GM19455 (cell line): Measurements from ENCODE around the gene ZNF763.
A peak's percentile ranks its signal among the peaks of the same experiment; 100 is the strongest.
"Not testable (repeated sequence)": the region's sequence is repeated elsewhere in the genome, so short reads cannot be mapped to it uniquely, and the experiment has no call there.

Experiments used
- ATAC-seq: cut with Tn5 transposase; IDR thresholded peaks from one replicate; pipeline ENCODE4 v1.9.1; 2021; ENCODE audit not compliant: unreplicated experiment

The ZNF763 gene

GRCh38 chr19:11971041-11971440, 6.2 kb downstream of the ZNF763 start:
- no peak for ATAC-seq

- no peak for ATAC-seq
These were observed 8.4 kb downstream of the ZNF763 start for GRCh38 chr19:11973019-11973810.

GRCh38 chr19:11978492-11979100, 13.8 kb downstream of the ZNF763 start:
- ATAC-seq: no peak

- no peak for ATAC-seq
These were observed 14.7 kb downstream of the ZNF763 start for GRCh38 chr19:11979527-11979926.

GRCh38 chr19:11982526-11982925, 17.7 kb downstream of the ZNF763 start:
- ATAC-seq: no peak

GRCh38 chr19:11984986-11985385, 20.1 kb downstream of the ZNF763 start:
- no peak for ATAC-seq

GRCh38 chr19:11986754-11987153, 21.9 kb downstream of the ZNF763 start:
- ATAC-seq: no peak

- ATAC-seq: peak; percentile 72
These were observed 22.8 kb downstream of the ZNF763 start for GRCh38 chr19:11987405-11988281.

GRCh38 chr19:11989112-11989456, 24.2 kb downstream of the ZNF763 start:
- no peak for ATAC-seq

GRCh38 chr19:11991921-11992320, 27.1 kb downstream of the ZNF763 start:
- not testable (repeated sequence) for ATAC-seq

GRCh38 chr19:11995174-11995573, 30.3 kb downstream of the ZNF763 start:
- no peak for ATAC-seq

- no peak for ATAC-seq
These were observed 35.5 kb downstream of the ZNF763 start for GRCh38 chr19:12000152-12000981.

- no peak for ATAC-seq
These were observed 50.3 kb downstream of the ZNF763 start for GRCh38 chr19:12015015-12015752.

GRCh38 chr19:12015753-12016116, 50.9 kb downstream of the ZNF763 start:
- ATAC-seq: no peak
